ENCODE measurements around the gene ANKRD12.

DNA sequence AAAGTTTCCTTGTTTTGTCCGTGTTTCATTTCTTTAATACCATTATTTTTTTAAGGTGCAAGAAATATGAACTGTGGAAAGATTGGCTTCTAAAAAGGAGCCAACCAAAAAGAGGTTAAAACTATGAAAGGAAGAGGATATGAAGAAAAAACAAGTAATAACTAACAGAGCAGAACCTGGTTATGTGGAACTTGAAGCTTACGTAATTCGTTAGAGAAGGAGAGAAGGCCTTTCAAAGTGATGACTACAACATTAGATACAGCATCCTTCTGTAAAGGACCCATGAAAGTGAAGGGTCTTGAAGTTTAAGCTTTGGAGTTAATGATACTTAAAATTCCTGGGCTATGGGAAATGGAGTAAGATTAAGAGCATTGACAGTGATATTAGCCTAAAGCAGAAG, 84.5 kb downstream of the ANKRD12 start:
- no peak for TF ChIP-seq CTCF (IDR thresholded peaks at IDR 0.05)
- no peak for TF ChIP-seq POLR2A (IDR thresholded peaks at IDR 0.05)

All from esophagus squamous epithelium (tissue), 4 donors.